Choroid plexus epithelial cell (primary cell): Measurements from ENCODE around the gene RHBG.
"Not testable (repeated sequence)": the region's sequence is repeated elsewhere in the genome, so short reads cannot be mapped to it uniquely, and the experiment has no call there.

Experiments used
- DNase-seq: peaks from one replicate; pipeline ENCODE4 v3.0.0-alpha.2; 2010; ENCODE audit warnings: low read depth
- H3K4me3 ChIP-seq: 2 replicates; pipeline ENCODE4 v1.5.1; 2011; ENCODE audit warnings: low read depth, mild to moderate bottlenecking, control low read depth, low read length, moderate library complexity
- CTCF ChIP-seq: conservative IDR thresholded peaks from 2 replicates; pipeline ENCODE4 v1.5.1; 2011; ENCODE audit warnings: low read depth, mild to moderate bottlenecking, control low read depth, inconsistent platforms, low read length, moderate library complexity

The RHBG gene

GRCh38 chr1:156365754-156366153, 3.3 kb upstream of the RHBG start:
- H3K4me3 ChIP-seq = no peak overlapping the region
- DNase-seq = no peak
- no peak for TF ChIP-seq CTCF

- no peak for DNase-seq
- TF ChIP-seq CTCF = no peak
- no peak overlapping the region for H3K4me3 ChIP-seq
Observed at GRCh38 chr1:156366378-156367166, 2.4 kb upstream of the RHBG start.

- DNase-seq = no peak
- TF ChIP-seq CTCF = no peak
- H3K4me3 ChIP-seq = no peak overlapping the region
Observed at GRCh38 chr1:156367383-156368156, 1.4 kb upstream of the RHBG start.

GRCh38 chr1:156368157-156368658, 803 bp upstream of the RHBG start:
- no peak for DNase-seq
- TF ChIP-seq CTCF = no peak
- no peak overlapping the region for H3K4me3 ChIP-seq

GRCh38 chr1:156369685-156370286, 775 bp downstream of the RHBG start:
- DNase-seq, H3K4me3 ChIP-seq: not testable (repeated sequence)

- no peak for TF ChIP-seq CTCF
- no peak overlapping the region for H3K4me3 ChIP-seq
- DNase-seq = peak; percentile 79
Observed at GRCh38 chr1:156371553-156372264, 2.7 kb downstream of the RHBG start.

- no peak for TF ChIP-seq CTCF
- DNase-seq = no peak
- H3K4me3 ChIP-seq = no peak overlapping the region
Observed at GRCh38 chr1:156372265-156372586, 3.2 kb downstream of the RHBG start.
